Karpas-422 (cell line): ENCODE results near the gene OR1L6. TPM values are rescaled to one million over a fixed set of nuclear protein-coding genes. Genes with fewer than 3 reads are reported as not detected.

Source experiments
- DNase-seq: peaks from one replicate; pipeline ENCODE4 v3.0.0-alpha.2; 2015
- H2AFZ ChIP-seq: fragments of 200-600 bp; sonication (generic); 2 replicates; pipeline ENCODE4 v1.6.1; 2014; ENCODE audit warnings: antibody characterized with exemption, low read length, mixed read lengths
- H3K27ac ChIP-seq: fragments of 200-600 bp; sonication (generic); 2 replicates; pipeline ENCODE4 v1.5.1; 2014; ENCODE audit warnings: mild to moderate bottlenecking, low read length, moderate library complexity
- H3K27me3 ChIP-seq: fragments of 200-600 bp; sonication (generic); 2 replicates; pipeline ENCODE4 v1.6.1; 2014; ENCODE audit warnings: low read length, mixed read lengths
- H3K36me3 ChIP-seq: fragments of 200-600 bp; sonication (generic); 2 replicates; pipeline ENCODE4 v1.6.1; 2014; ENCODE audit warnings: low read length, mixed read lengths; ENCODE audit not compliant: insufficient read depth
- H3K4me1 ChIP-seq: fragments of 200-600 bp; sonication (generic); 2 replicates; pipeline ENCODE4 v1.6.1; 2014; ENCODE audit warnings: mild to moderate bottlenecking, low read length, mixed read lengths
- H3K4me2 ChIP-seq: fragments of 200-600 bp; sonication (generic); 2 replicates; pipeline ENCODE4 v1.6.1; 2014; ENCODE audit warnings: low read length, low read depth, mild to moderate bottlenecking; ENCODE audit not compliant: poor library complexity, severe bottlenecking
- H3K4me3 ChIP-seq: fragments of 200-600 bp; sonication (generic); 2 replicates; pipeline ENCODE4 v1.5.1; 2014; ENCODE audit warnings: mild to moderate bottlenecking, antibody characterized with exemption, low read length, mixed read lengths
- H3K79me2 ChIP-seq: fragments of 200-600 bp; sonication (generic); 2 replicates; pipeline ENCODE4 v1.6.1; 2014; ENCODE audit warnings: mild to moderate bottlenecking, low read length, mixed read lengths
- H3K9ac ChIP-seq: fragments of 200-600 bp; sonication (generic); 2 replicates; pipeline ENCODE4 v1.6.0; 2014; ENCODE audit warnings: low read length
- H3K9me2 ChIP-seq: fragments of 200-600 bp; sonication (generic), shearing (Covaris generic); replicated peaks from 2 replicates; pipeline ENCODE4 v1.6.0; 2014; ENCODE audit warnings: mild to moderate bottlenecking, low read length, moderate library complexity; ENCODE audit not compliant: insufficient read depth
- H3K9me3 ChIP-seq: fragments of 300-700, 200-600 bp; sonication (generic); 2 replicates; pipeline ENCODE4 v1.6.1; 2014; ENCODE audit warnings: low read length, mixed read lengths
- H4K20me1 ChIP-seq: fragments of 200-600 bp; sonication (generic); 2 replicates; pipeline ENCODE4 v1.6.1; 2014; ENCODE audit warnings: mild to moderate bottlenecking, antibody characterized with exemption, low read length, low read depth; ENCODE audit not compliant: insufficient read depth
- total RNA-seq: library from RNA; depleted of rRNA; stranded (reverse); fragments of >200 nt; shearing (Covaris generic); gene quantifications from 2 replicates; pipeline ENCODE4 v1.2.3, GENCODE V29; 2014; ENCODE audit warnings: low replicate concordance

Gene OR1L6
- total RNA-seq, 1 experiment from 2014 or later, result not detected

DNA sequence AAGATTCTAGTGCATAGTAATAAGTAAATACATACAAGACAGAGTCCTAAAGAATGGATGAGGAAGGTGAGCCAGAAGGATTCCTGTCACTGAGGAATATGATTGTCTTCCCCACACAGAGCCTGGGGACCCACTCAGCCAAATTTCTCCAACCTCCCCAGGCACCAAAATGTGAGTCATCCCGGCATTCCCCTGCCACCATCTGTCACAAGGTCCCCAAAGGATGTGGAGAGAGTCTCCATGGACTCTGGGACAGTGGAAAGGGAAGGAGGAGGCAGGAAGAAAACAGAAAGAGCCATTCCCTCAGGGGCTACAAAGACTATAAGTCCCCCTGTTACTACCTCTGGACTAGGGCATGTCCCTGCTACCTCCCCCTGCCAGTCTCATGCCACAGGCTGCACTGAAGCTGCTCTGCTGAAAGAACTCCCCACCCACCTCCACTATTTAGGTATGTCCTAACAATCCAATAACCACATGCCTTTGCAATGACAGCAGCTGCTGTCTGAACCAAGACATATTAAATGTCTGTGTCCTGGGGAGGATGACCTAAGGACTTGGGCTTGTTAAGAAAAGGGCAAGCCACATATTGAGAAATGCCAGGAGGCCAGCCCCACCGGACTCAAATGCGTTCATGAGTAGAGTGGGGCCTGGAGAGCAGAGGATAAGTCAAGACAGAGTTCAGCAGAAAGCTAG lies 36.0 kb downstream of the OR1L6 start:
- no peaks in the 10 kb centered on the region for H4K20me1 ChIP-seq
- H3K27ac ChIP-seq, result no peak overlapping the region
- DNase-seq, result no peak
- H3K9me2 ChIP-seq, result no peaks in the 10 kb centered on the region
- H3K4me1 ChIP-seq, result no peaks in the 10 kb centered on the region
- H3K27me3 ChIP-seq, result no peaks in the 10 kb centered on the region
- no peaks in the 10 kb centered on the region for H3K79me2 ChIP-seq
- no peak overlapping the region for H3K4me2 ChIP-seq
- no peak overlapping the region for H2AFZ ChIP-seq
- no peaks in the 10 kb centered on the region for H3K36me3 ChIP-seq
- H3K9ac ChIP-seq, result no peak overlapping the region
- H3K9me3 ChIP-seq, result peaks cover 3% of the 10 kb centered on the region; the same call in 1 of the 2 replicates
- H3K4me3 ChIP-seq, result no peak overlapping the region

GRCh38 chr9:122779181-122779580 lies 37.1 kb downstream of the OR1L6 start:
- no peak overlapping the region for H3K4me2 ChIP-seq
- no peaks in the 10 kb centered on the region for H3K9me2 ChIP-seq
- DNase-seq, result no peak
- H3K4me3 ChIP-seq, result no peak overlapping the region
- H3K27ac ChIP-seq, result no peak overlapping the region
- H3K9ac ChIP-seq, result no peak overlapping the region
- no peaks in the 10 kb centered on the region for H3K4me1 ChIP-seq
- no peaks in the 10 kb centered on the region for H3K36me3 ChIP-seq
- H3K9me3 ChIP-seq, result no peaks in the 10 kb centered on the region
- no peaks in the 10 kb centered on the region for H3K27me3 ChIP-seq
- no peak overlapping the region for H2AFZ ChIP-seq
- H4K20me1 ChIP-seq, result no peaks in the 10 kb centered on the region
- H3K79me2 ChIP-seq, result no peaks in the 10 kb centered on the region

DNA sequence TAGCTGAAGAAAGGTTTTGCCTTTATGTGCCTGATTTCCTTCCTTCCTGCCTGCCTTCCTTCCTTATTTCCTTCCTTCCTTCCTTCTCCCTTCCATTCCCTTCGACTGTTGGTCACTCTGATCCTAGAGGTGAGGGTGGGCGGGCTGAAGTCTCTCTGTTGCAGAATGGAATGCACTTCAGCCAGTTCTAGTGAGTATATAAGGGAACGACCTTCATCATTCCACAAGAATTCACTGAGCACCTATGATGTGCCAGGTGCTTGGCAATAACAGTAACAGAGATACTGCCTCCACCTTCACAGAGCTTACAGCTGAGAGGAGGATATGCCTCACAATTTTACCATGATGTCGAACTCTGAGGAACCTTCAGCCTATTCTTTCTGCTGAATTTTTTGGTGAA lies 37.9 kb downstream of the OR1L6 start:
- Histone ChIP-seq H3K9ac (no peak overlapping the region), H3K36me3 (no peaks in the 10 kb centered on the region), H3K79me2 (no peaks in the 10 kb centered on the region), H3K4me3 (no peak overlapping the region), H4K20me1 (no peaks in the 10 kb centered on the region), H2AFZ (no peak overlapping the region), H3K4me2 (no peak overlapping the region), H3K9me3 (no peaks in the 10 kb centered on the region), H3K4me1 (no peaks in the 10 kb centered on the region), H3K9me2 (no peaks in the 10 kb centered on the region), H3K27me3 (no peaks in the 10 kb centered on the region), H3K27ac (no peak overlapping the region)
- peak; percentile 7 for DNase-seq

DNA sequence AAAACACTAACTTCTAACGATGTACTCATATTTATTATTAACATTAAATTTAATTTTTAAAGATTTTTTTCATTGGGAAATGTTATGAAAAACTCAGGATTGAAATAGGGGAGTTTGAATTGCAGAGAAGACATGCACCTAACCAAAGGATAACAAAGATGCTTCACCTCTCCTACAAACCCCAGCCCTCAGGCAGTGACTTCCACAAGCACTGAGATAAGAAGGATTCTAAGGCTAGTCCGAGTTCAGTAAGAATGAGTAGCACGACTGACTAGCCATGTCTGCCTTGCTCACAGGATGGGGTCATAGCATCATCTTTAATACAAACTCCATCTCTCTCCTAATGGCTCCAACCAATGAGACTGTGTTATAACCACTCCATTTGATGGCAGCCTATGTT lies 39.6 kb downstream of the OR1L6 start:
- Histone ChIP-seq H4K20me1 (no peaks in the 10 kb centered on the region), H3K27ac (no peak overlapping the region), H3K9ac (no peak overlapping the region), H3K36me3 (no peaks in the 10 kb centered on the region), H3K4me2 (no peak overlapping the region), H3K27me3 (no peaks in the 10 kb centered on the region), H3K9me2 (no peaks in the 10 kb centered on the region), H3K9me3 (no peaks in the 10 kb centered on the region), H3K4me3 (no peak overlapping the region), H3K79me2 (no peaks in the 10 kb centered on the region), H2AFZ (no peak overlapping the region), H3K4me1 (no peaks in the 10 kb centered on the region)
- no peak for DNase-seq

DNA sequence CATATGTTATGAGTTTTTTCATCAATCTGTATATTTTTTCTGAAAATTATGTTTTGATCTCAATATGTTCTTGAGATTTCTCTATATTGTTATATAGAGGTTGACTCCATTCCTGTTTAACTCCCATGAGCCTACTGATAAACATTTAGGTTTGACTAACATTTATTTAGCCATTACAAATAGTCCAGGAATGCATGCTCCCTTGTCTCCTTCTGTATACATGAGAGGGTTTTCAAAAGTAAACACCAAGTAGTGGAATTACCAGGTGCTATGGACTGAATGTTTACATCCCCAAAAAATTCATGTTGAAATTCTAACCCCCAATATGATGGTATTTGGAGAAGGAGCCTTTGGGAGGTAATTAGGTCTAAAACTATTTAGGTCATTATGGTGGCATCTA lies 43.2 kb downstream of the OR1L6 start:
- Histone ChIP-seq H3K4me2 (no peak overlapping the region), H3K27me3 (no peaks in the 10 kb centered on the region), H3K79me2 (no peaks in the 10 kb centered on the region), H3K4me1 (no peaks in the 10 kb centered on the region), H3K9me3 (no peaks in the 10 kb centered on the region), H2AFZ (no peak overlapping the region), H3K9me2 (no peaks in the 10 kb centered on the region), H3K36me3 (no peaks in the 10 kb centered on the region), H3K4me3 (no peak overlapping the region), H3K27ac (no peak overlapping the region), H4K20me1 (no peaks in the 10 kb centered on the region), H3K9ac (no peak overlapping the region)
- DNase-seq, result no peak

DNA sequence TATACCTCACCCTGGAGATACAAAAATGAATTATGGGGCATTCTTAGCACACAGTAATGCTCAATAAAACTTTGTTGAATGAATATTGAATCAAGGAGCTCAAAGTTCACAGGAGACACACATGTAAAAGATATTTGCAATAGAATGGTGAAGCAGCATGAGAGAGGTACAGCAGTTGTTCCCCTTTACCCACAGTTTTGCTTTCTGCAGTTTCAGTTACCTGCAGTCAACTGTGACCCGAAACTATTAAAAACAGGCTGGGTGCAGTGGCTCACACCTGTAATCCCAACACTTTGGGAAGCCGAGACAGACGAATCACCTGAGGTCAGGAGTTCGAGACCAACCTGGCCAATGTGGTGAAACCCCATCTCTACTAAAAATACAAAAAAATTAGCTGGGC lies 44.2 kb downstream of the OR1L6 start:
- H3K4me2 ChIP-seq, result no peak overlapping the region
- H3K9me2 ChIP-seq, result no peaks in the 10 kb centered on the region
- H3K9ac ChIP-seq, result no peak overlapping the region
- H4K20me1 ChIP-seq, result no peaks in the 10 kb centered on the region
- peak; percentile 14 for DNase-seq
- no peak overlapping the region for H3K27ac ChIP-seq
- no peak overlapping the region for H3K4me3 ChIP-seq
- H3K79me2 ChIP-seq, result no peaks in the 10 kb centered on the region
- H3K27me3 ChIP-seq, result no peaks in the 10 kb centered on the region
- no peaks in the 10 kb centered on the region for H3K9me3 ChIP-seq
- H2AFZ ChIP-seq, result no peak overlapping the region
- no peaks in the 10 kb centered on the region for H3K36me3 ChIP-seq
- no peaks in the 10 kb centered on the region for H3K4me1 ChIP-seq

DNA sequence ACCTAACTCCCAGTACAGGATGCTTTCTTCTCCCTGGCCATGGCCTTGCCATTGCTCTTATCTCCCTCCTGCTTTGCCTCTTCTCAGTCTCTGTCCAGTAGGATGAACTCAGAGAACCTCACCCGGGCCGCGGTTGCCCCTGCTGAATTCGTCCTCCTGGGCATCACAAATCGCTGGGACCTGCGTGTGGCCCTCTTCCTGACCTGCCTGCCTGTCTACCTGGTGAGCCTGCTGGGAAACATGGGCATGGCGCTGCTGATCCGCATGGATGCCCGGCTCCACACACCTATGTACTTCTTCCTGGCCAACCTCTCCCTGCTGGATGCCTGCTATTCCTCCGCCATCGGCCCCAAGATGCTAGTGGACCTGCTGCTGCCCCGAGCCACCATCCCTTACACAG lies 46.7 kb downstream of the OR1L6 start, which contains the start of gene OR5C1:
Gene OR5C1, plus strand, starts transcription at position 103 of the 400 bp plus-strand sequence. Its CDS starts 0 bp downstream, at position 103.
- DNase-seq, result peak; percentile 4
- Histone ChIP-seq H3K9me3 (no peaks in the 10 kb centered on the region), H3K4me1 (no peaks in the 10 kb centered on the region), H2AFZ (no peak within 1 kb of the TSS), H3K27me3 (no peaks in the 10 kb centered on the region), H3K9me2 (no peaks in the 10 kb centered on the region), H3K4me3 (no peak within 1 kb of the TSS), H3K4me2 (no peak within 1 kb of the TSS), H3K9ac (no peak within 1 kb of the TSS), H3K27ac (no peak within 1 kb of the TSS), H3K36me3 (no peaks in the 10 kb centered on the region), H3K79me2 (no peaks in the 10 kb centered on the region), H4K20me1 (no peaks in the 10 kb centered on the region)

GRCh38 chr9:122789256-122790046 lies 47.3 kb downstream of the OR1L6 start:
- Histone ChIP-seq H3K9ac (no peak overlapping the region), H2AFZ (no peak overlapping the region), H3K36me3 (no peaks in the 10 kb centered on the region), H3K27ac (no peak overlapping the region), H3K9me2 (no peaks in the 10 kb centered on the region), H3K9me3 (no peaks in the 10 kb centered on the region), H4K20me1 (no peaks in the 10 kb centered on the region), H3K4me1 (no peaks in the 10 kb centered on the region), H3K79me2 (no peaks in the 10 kb centered on the region), H3K4me2 (no peak overlapping the region), H3K4me3 (no peak overlapping the region), H3K27me3 (no peaks in the 10 kb centered on the region)
- DNase-seq, result peak; percentile 28
